ENCODE data around the gene PAWR. TPM values are rescaled to one million over a fixed set of nuclear protein-coding genes. Genes with fewer than 3 reads are reported as not detected.

Gene PAWR
- total RNA-seq, 1 experiment from 2014 or later = 55.3 TPM

GRCh38 chr12:79698966-79699365 lies 8.2 kb upstream of the PAWR start:
- TF ChIP-seq EZH2 (IDR thresholded peaks at IDR 0.05; ENCODE audit: borderline replicate concordance, low read depth, low read length, poor library complexity, severe bottlenecking) (no peak), CTCF (conservative IDR thresholded peaks at IDR 0.05; ENCODE audit: low read depth, low read length) (no peak)
- no TSS peak for BruUV-seq (replicated peaks)
- Histone ChIP-seq H3K27ac (ENCODE audit: low read depth, low read length, poor library complexity, severe bottlenecking) (no peak overlapping the region), H3K27me3 (replicated peaks; ENCODE audit: insufficient read depth, low read depth, low read length, poor library complexity) (no peaks in the 10 kb centered on the region), H3K4me1 (ENCODE audit: insufficient read depth, low read length, poor library complexity, severe bottlenecking) (no peaks in the 10 kb centered on the region), H3K4me3 (ENCODE audit: low read depth, low read length, poor library complexity, severe bottlenecking) (no peak overlapping the region), H3K9me3 (ENCODE audit: low read depth, low read length, poor library complexity, severe bottlenecking) (no peaks in the 10 kb centered on the region), H3K36me3 (ENCODE audit: insufficient read depth, low read length, poor library complexity, severe bottlenecking) (no peaks in the 10 kb centered on the region)
- CTCF ChIA-PET = no interaction called here
- DNase-seq (ENCODE audit: low spot score) = no peak
- POLR2A ChIA-PET (ENCODE audit: low non-redundant PET) = no interaction called here
- intact Hi-C loops (cut with micrococcal nuclease; ENCODE audit: unreplicated experiment) = no loop called here

GRCh38 chr12:79696416-79696815 lies 5.7 kb upstream of the PAWR start:
- Histone ChIP-seq H3K4me3 (ENCODE audit: low read depth, low read length, poor library complexity, severe bottlenecking) (no peak overlapping the region), H3K4me1 (ENCODE audit: insufficient read depth, low read length, poor library complexity, severe bottlenecking) (peaks cover 21% of the 10 kb centered on the region), H3K36me3 (ENCODE audit: insufficient read depth, low read length, poor library complexity, severe bottlenecking) (no peaks in the 10 kb centered on the region), H3K27me3 (replicated peaks; ENCODE audit: insufficient read depth, low read depth, low read length, poor library complexity) (no peaks in the 10 kb centered on the region), H3K27ac (ENCODE audit: low read depth, low read length, poor library complexity, severe bottlenecking) (no peak overlapping the region), H3K9me3 (ENCODE audit: low read depth, low read length, poor library complexity, severe bottlenecking) (no peaks in the 10 kb centered on the region)
- TF ChIP-seq CTCF (conservative IDR thresholded peaks at IDR 0.05; ENCODE audit: low read depth, low read length) (no peak), EZH2 (IDR thresholded peaks at IDR 0.05; ENCODE audit: borderline replicate concordance, low read depth, low read length, poor library complexity, severe bottlenecking) (no peak)
- ChIA-PET CTCF (no interaction called here), POLR2A (ENCODE audit: low non-redundant PET) (no interaction called here)
- intact Hi-C loops (cut with micrococcal nuclease; ENCODE audit: unreplicated experiment) = no loop called here
- no peak for DNase-seq (ENCODE audit: low spot score)
- no TSS peak for BruUV-seq (replicated peaks)

GRCh38 chr12:79692860-79693577 lies 2.3 kb upstream of the PAWR start:
- no TSS peak for BruUV-seq (replicated peaks)
- peak; percentile 4 for DNase-seq (ENCODE audit: low spot score)
- CTCF ChIA-PET = no interaction called here
- peaks cover 27% of the 10 kb centered on the region for H3K4me1 ChIP-seq (ENCODE audit: insufficient read depth, low read length, poor library complexity, severe bottlenecking)
- no peaks in the 10 kb centered on the region for H3K36me3 ChIP-seq (ENCODE audit: insufficient read depth, low read length, poor library complexity, severe bottlenecking)
- POLR2A ChIA-PET (ENCODE audit: low non-redundant PET) = interaction anchor here (0.5 kb wide), 1 partner anchor 708 kb away, joined by 3 read pairs; no protein-coding TSS in a partner anchor
- intact Hi-C loops (cut with micrococcal nuclease; ENCODE audit: unreplicated experiment) = no loop called here
- H3K9me3 ChIP-seq (ENCODE audit: low read depth, low read length, poor library complexity, severe bottlenecking) = no peaks in the 10 kb centered on the region
- TF ChIP-seq EZH2 (IDR thresholded peaks at IDR 0.05; ENCODE audit: borderline replicate concordance, low read depth, low read length, poor library complexity, severe bottlenecking) (no peak), CTCF (conservative IDR thresholded peaks at IDR 0.05; ENCODE audit: low read depth, low read length) (no peak)
- no peaks in the 10 kb centered on the region for H3K27me3 ChIP-seq (replicated peaks; ENCODE audit: insufficient read depth, low read depth, low read length, poor library complexity)
- no peak overlapping the region for H3K27ac ChIP-seq (ENCODE audit: low read depth, low read length, poor library complexity, severe bottlenecking)
- H3K4me3 ChIP-seq (ENCODE audit: low read depth, low read length, poor library complexity, severe bottlenecking) = no peak overlapping the region

Measured in A673 (cell line).